Adrenal gland (tissue), 12 donors: ENCODE measurements around the gene SIX1. TPM values are rescaled to one million over a fixed set of nuclear protein-coding genes. Genes with fewer than 3 reads are reported as not detected.

Experiments used
- DNase-seq, 7 donors: peaks; one replicate each; pipeline ENCODE4 v3.0.0-alpha.2; 2019 to 2020
- H3K27ac ChIP-seq, 5 donors: fragments of 200-600 bp; sonication (generic) in 4 of 5; 1 replicate in 3 of 5; 2 replicates in 2 of 5; pipeline versions ENCODE4 v1.5.1 to v1.8.0; 2016 to 2020; ENCODE audit warnings: mild to moderate bottlenecking in 1 of 5
- H3K27me3 ChIP-seq: fragments of 200-600 bp; 2 replicates; pipeline ENCODE4 v1.8.0; 2021
- H3K36me3 ChIP-seq, 2 donors: fragments of 200-600 bp; replicated peaks in 1 of 2; 1 replicate in 1 of 2; 2 replicates in 1 of 2; pipeline versions ENCODE4 v1.5.1 to v1.8.0; 2018 to 2022
- H3K4me1 ChIP-seq, 2 donors: fragments of 200-600 bp; replicated peaks in 1 of 2; 1 replicate in 1 of 2; 2 replicates in 1 of 2; pipeline versions ENCODE4 v1.5.1 to v1.8.0; 2018 to 2021
- H3K4me3 ChIP-seq, 4 donors: fragments of 200-600 bp; sonication (generic) in 3 of 4; one replicate each; pipeline ENCODE4 v1.5.1; 2016 to 2018
- H3K9me3 ChIP-seq, 3 donors: fragments of 200-600 bp; sonication (generic) in 1 of 3; replicated peaks in 1 of 3; 1 replicate in 2 of 3; 2 replicates in 1 of 3; pipeline versions ENCODE4 v1.5.1 to v1.8.0; 2016 to 2021
- POLR2A ChIP-seq, 2 donors: fragments of 450-650 bp; IDR thresholded peaks; one replicate each; pipeline ENCODE4 v1.6.1; 2017; ENCODE audit warnings: antibody characterized with exemption in 2 of 2, mild to moderate bottlenecking in 2 of 2, moderate library complexity in 1 of 2
- WGBS, 4 donors: extraction: QIAGEN DNeasy Blood & Tissue Kit in 2 of 4; methylation state at CpG; one replicate each; pipeline versions ENCODE4 v1.1.5 to v1.1.7; 2013 to 2017; 5-methylcytosine and 5-hydroxymethylcytosine counted together
- intact Hi-C, 2 donors: fragments of 100-400 bp; cut with DNase I; formaldehyde crosslinking; loops; one replicate each; pipeline versions ENCODE4 v1.14.1 to v1.15.0; 2022 to 2023
- polyA plus RNA-seq, 3 donors: library from polyadenylated mRNA; stranded (reverse); fragments of 200-250 nt in 2 of 3; fragments of 350-450 nt in 1 of 3; fragmentation: Illumina TruSeq in 1 of 3; extraction: RNeasy Lipid Tissue Mini Kit (QIAGEN cat#74804) in 1 of 3; gene quantifications; one replicate each; pipeline ENCODE4 v1.2.3, GENCODE V29; 2013 to 2014
- total RNA-seq, 9 donors: library from RNA; depleted of rRNA in 4 of 9; stranded (reverse); fragments of >200 nt in 4 of 9; fragments of 120-200 nt in 1 of 9; fragmentation: NEBNext Ultra II Directional in 1 of 9; extraction: Animal tissue kit (Norgen Biotek cat#: 25700) in 1 of 9; gene quantifications; one replicate each; pipeline versions ENCODE4 v1.1.0 to v1.2.4, GENCODE V29; 2013 to 2023
- TF ChIP-seq, protein P1 (sequence below), 6 experiments: fragments of 450-650 bp in 4 of 6; fragments of 200-600 bp in 2 of 6; sonication (generic) in 1 of 6; IDR thresholded peaks; 1 replicate in 5 of 6; 2 replicates in 1 of 6; pipeline versions ENCODE4 v1.5.1 to v1.8.0; 2016 to 2021; ENCODE audit warnings: antibody characterized with exemption in 6 of 6, mild to moderate bottlenecking in 2 of 6, moderate library complexity in 1 of 6
- donor health status: healthy with polysubstance abuse.
- donor health status: Bipolar disorder and iron deficiency.
- donor health status: DM: yes; HTN: yes; CAD: no.
- donor health status: DM: no; HTN: no; CAD: no.
- donor health status: DM: no; HTN: no; CAD: no.
- donor health status: DM: yes; HTN: yes; CAD: no.

Gene SIX1
- total and polyA plus RNA-seq, 12 donors, result 0.11 to 0.96 (median 0.57) TPM

DNA sequence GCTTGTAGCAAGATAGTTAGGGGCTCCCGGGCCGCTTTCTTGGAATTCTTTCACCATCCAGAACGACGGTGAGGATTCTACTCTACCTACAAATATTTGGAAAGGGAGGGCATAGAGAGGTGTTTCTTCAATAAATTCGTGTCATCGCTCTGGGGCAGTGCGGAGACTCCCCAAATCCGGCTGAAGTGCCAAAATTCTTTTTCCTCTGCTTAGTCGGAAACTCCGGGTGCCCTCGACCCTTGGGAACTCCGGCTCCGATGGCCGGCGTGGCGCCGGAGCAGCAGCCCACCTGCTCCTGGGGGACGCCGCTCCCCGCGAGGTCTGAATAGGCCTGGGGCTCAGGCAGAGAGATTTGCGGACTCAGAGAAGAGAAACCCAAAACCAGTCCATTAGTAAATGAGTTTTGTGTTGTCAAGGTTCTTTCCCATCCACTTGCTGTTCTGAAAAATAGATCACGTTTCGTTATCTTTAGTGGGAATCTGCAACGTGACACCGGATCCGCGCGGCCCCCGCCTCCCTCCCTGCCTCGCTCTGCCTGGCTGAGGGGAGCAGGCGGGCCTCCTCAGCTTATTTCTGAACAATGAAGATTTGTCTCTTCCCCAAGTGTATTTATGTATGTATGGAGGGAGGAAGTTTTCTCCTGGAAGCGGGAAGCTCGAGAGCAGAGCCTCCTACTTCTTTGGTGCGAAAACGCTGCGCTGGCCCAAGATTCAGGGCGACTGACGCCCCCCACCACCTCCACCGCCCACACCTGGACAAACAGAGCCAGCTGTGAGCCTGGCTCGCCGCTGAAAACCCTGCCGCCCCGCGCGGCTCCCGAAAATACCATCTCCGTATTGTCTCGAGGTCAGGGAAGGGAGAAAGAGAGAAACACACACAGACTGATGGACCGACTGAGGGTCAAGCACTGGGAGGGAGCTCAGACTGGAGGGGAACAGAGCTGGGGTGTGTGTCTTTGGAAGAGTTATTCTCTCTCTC, 3.7 kb upstream of the SIX1 start:
- DNase-seq, result no peak
- 9 to 13% (median 11%) methylated on average over 28 to 50 of the region's 50 CpGs for WGBS, 4 donors
- no peak for TF ChIP-seq POLR2A (IDR thresholded peaks at IDR 0.05)
- TF ChIP-seq, protein P1, sequence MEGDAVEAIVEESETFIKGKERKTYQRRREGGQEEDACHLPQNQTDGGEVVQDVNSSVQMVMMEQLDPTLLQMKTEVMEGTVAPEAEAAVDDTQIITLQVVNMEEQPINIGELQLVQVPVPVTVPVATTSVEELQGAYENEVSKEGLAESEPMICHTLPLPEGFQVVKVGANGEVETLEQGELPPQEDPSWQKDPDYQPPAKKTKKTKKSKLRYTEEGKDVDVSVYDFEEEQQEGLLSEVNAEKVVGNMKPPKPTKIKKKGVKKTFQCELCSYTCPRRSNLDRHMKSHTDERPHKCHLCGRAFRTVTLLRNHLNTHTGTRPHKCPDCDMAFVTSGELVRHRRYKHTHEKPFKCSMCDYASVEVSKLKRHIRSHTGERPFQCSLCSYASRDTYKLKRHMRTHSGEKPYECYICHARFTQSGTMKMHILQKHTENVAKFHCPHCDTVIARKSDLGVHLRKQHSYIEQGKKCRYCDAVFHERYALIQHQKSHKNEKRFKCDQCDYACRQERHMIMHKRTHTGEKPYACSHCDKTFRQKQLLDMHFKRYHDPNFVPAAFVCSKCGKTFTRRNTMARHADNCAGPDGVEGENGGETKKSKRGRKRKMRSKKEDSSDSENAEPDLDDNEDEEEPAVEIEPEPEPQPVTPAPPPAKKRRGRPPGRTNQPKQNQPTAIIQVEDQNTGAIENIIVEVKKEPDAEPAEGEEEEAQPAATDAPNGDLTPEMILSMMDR (IDR thresholded peaks at IDR 0.05), result no peak
- Histone ChIP-seq H3K4me3 (no peak overlapping the region), H3K36me3 (no peaks in the 10 kb centered on the region), H3K4me1 (peaks cover 18 to 40% of the 10 kb centered on the region in 2 donors), H3K27ac (no peak overlapping the region), H3K27me3 (peaks cover 60% of the 10 kb centered on the region), H3K9me3 (no peaks in the 10 kb centered on the region)
- intact Hi-C loops, result loop anchor here (10.0 kb wide), 2 partner anchors 372 to 532 kb away; no protein-coding TSS in a partner anchor

DNA sequence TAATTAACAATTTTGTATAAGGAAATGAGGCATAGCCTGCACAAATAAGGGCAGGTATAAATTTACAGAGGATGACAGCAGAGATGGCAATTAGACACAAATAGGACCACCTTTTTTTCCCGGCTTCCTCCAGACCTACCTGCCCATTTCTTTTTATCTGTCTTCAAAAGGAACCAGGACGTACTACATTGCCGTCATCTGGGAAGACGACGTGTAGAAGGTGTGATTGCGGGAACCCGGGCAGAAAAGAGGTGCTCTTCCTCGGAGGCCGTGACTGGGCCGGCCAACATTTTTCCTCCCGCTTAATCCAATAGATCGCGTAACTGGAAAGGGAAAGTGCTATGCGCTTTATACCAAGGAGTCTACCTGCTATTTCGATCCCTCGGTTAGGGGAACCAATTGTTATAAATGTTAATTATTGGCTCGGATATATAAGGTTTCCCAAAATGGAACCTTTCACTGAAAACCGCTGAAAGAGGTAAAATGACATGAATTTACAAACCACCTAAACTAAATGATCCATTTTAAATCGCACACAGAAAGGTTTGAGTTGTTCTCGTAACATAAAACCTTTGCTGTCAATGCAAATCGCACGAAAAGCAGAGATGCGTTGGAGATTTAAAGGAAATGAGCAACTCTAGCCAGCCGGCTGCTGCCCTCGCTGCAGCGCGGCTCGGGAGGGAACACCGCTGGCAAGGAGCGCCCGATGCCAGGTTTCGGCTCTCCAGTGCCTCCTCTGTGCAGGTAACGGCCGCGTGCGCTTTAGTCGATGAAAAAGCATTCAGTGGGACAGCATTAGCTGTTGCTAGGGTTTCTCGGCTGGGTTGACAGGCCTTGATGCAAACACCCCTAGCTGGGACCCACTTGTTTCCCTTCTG, 2.8 kb upstream of the SIX1 start:
- 13 to 19% (median 16%) methylated on average over 38 of the region's 38 CpGs for WGBS, 4 donors
- Histone ChIP-seq H3K27ac (no peak overlapping the region), H3K36me3 (no peaks in the 10 kb centered on the region), H3K4me3 (no peak overlapping the region), H3K27me3 (peaks cover 70% of the 10 kb centered on the region), H3K4me1 (peaks cover 19 to 42% of the 10 kb centered on the region in 2 donors), H3K9me3 (no peaks in the 10 kb centered on the region)
- DNase-seq, result no peak
- TF ChIP-seq, protein P1 (IDR thresholded peaks at IDR 0.05), result no peak
- TF ChIP-seq POLR2A (IDR thresholded peaks at IDR 0.05), result no peak
- intact Hi-C loops, result loop anchor here (10.0 kb wide), 2 partner anchors 373 to 533 kb away; no protein-coding TSS in a partner anchor

DNA sequence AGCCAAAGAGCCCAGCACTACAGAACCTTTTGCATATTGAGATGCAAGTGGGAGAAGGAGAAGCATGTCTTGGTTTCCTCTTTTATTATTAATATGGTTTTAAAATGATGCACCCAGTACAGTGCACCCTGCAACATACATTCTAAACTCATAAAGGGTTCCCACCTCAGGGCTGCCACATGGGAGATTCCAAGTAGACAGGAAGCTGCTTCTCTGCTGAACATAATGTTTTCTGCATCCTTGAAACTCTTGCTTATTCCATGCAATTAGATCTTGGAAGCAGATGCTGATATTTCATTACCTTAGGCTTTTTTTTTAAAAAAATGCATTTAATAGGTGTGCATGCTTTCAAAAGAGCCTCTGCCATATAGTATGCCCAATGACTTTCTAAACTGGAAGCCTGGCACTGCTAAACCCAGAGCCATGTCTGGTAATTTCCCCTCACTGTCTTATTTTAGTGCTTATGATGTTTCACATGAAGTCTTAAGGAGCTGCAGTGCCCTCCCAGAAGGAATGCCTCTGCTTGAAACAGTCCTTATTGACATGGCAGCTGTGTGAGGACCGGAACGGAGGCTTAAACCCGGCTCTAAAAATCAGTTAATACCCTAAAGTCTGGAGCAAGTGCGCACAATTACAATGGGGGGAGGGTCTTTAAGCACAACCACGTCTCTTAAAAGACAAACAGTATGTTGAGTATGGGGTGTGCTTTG, 2.0 kb upstream of the SIX1 start:
- TF ChIP-seq, protein P1 (IDR thresholded peaks at IDR 0.05), result no peak
- TF ChIP-seq POLR2A (IDR thresholded peaks at IDR 0.05), result no peak
- no peak overlapping the region for H3K27ac ChIP-seq
- peaks cover 71% of the 10 kb centered on the region for H3K27me3 ChIP-seq
- H3K9me3 ChIP-seq, result no peaks in the 10 kb centered on the region
- WGBS, 4 donors, result 16 to 23% (median 19%) methylated on average over 5 of the region's 5 CpGs
- no peak for DNase-seq
- no peaks in the 10 kb centered on the region for H3K36me3 ChIP-seq
- intact Hi-C loops, result loop anchor here (10.0 kb wide), 2 partner anchors 374 to 534 kb away; no protein-coding TSS in a partner anchor
- no peak overlapping the region for H3K4me3 ChIP-seq
- H3K4me1 ChIP-seq, result peaks cover 13 to 35% of the 10 kb centered on the region in 2 donors
